Right lobe of liver (tissue), 6 donors: Measurements from ENCODE around the gene PRKD2. TPM values are rescaled to one million over a fixed set of nuclear protein-coding genes. Genes with fewer than 3 reads are reported as not detected.
"Not testable (repeated sequence)": the region's sequence is repeated elsewhere in the genome, so short reads cannot be mapped to it uniquely, and the experiment has no call there.

Experiments used
- ATAC-seq, 4 donors: fragments of 200-7000 bp; cut with Tn5 transposase; one replicate each; pipeline ENCODE4 v1.9.1; 2020; ENCODE audit warnings: mild to moderate bottlenecking in 4 of 4, moderate library complexity in 4 of 4
- DNase-seq, 3 donors: peaks; one replicate each; pipeline ENCODE4 v3.0.0-alpha.2; 2020
- H3K27ac ChIP-seq, 3 donors: fragments of 200-600 bp; one replicate each; pipeline ENCODE4 v1.8.0; 2022
- H3K27me3 ChIP-seq, 2 donors: fragments of 200-600 bp; one replicate each; pipeline ENCODE4 v1.8.0; 2022
- H3K36me3 ChIP-seq, 4 donors: fragments of 200-600 bp; sonication (generic) in 1 of 4; one replicate each; pipeline versions ENCODE4 v1.5.1 to v1.8.0; 2017 to 2022; ENCODE audit warnings: control low read depth in 1 of 4
- H3K4me1 ChIP-seq, 4 donors: fragments of 200-600 bp; sonication (generic) in 1 of 4; one replicate each; pipeline versions ENCODE4 v1.5.1 to v1.8.0; 2017 to 2022; ENCODE audit warnings: control low read depth in 1 of 4
- H3K4me3 ChIP-seq, 3 donors: fragments of 200-600 bp; one replicate each; pipeline ENCODE4 v1.8.0; 2022
- H3K9me3 ChIP-seq, 4 donors: fragments of 200-600 bp; sonication (generic) in 1 of 4; one replicate each; pipeline versions ENCODE4 v1.5.1 to v1.8.0; 2017 to 2022; ENCODE audit warnings: control low read depth in 1 of 4
- POLR2A ChIP-seq: fragments of 450-650 bp; IDR thresholded peaks from one replicate; pipeline ENCODE4 v1.6.1; 2017; ENCODE audit warnings: antibody characterized with exemption, mild to moderate bottlenecking
- WGBS: methylation state at CpG from one replicate; pipeline ENCODE4 v1.1.6; 2018; ENCODE audit warnings: low coverage, low lambda C conversion rate; ENCODE audit not compliant: insufficient coverage; ENCODE audit errors: missing lambda C conversion rate; 5-methylcytosine and 5-hydroxymethylcytosine counted together
- intact Hi-C, 2 donors: fragments of 100-400 bp; cut with DNase I; formaldehyde crosslinking; loops; one replicate each; pipeline versions ENCODE4 v1.11.2 to v1.14.1; 2022
- total RNA-seq, 6 experiments: library from RNA; depleted of rRNA in 2 of 6; stranded (reverse); fragments of >200 nt in 2 of 6; fragmentation: NEBNext Ultra II Directional in 3 of 6; extraction: Animal tissue kit (Norgen Biotek cat#: 25700) in 3 of 6; gene quantifications; one replicate each; pipeline versions ENCODE4 v1.1.0 to v1.2.4, GENCODE V29; 2016 to 2023
- TF ChIP-seq, protein P1 (sequence below), 4 donors: fragments of 200-600 bp in 3 of 4; fragments of 450-650 bp in 1 of 4; IDR thresholded peaks; one replicate each; pipeline versions ENCODE4 v1.5.1 to v1.8.0; 2016 to 2022; ENCODE audit warnings: antibody characterized with exemption in 4 of 4, mild to moderate bottlenecking in 2 of 4
- donor health status: DM: no; HTN: yes; CAD: no.
- donor health status: DM: no; HTN: no; CAD: no.
- donor health status: DM: no; HTN: no; CAD: no.
- donor health status: DM: no; HTN: yes; CAD: no.
- donor health status: DM: no; HTN: yes; CAD: no.

The PRKD2 gene
- total RNA-seq, 6 experiments from 2014 or later: 15.1 to 20.2 (median 16.9) TPM

DNA sequence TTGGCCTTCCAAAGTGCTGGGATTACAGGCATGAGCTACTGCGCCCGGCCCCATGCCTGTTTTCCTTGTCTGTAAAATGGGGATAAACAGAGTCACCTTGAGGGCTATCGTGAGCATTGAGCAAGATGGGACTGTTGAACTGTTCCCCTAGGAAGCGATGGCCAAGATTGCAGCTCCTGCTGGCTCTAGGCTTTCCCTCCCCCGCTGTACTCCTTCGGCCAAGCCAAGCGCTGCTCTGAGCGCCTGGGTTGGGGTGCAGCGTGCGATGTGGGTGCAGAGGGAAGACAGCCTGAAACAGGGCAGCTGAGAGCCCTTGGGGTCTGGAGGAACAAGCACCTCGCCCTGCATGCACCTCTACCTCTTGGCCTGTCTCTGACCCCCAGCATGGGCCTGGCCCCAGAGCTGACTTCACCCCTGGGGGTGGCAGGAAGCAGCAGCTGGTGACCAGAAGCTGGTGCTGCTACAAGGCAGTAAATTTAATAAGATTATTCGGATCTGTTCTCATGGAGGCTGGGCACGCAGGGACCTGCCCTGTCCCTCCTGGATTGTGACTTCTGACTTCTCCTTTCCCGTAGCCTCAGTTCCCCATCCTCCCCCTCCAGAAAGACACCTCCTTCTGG is 86.2 kb downstream of the PRKD2 start:
- H3K4me1 ChIP-seq: no peaks in the 10 kb centered on the region
- ATAC-seq (no peak), DNase-seq (no peak)
- intact Hi-C loops: no loop called here
- no peaks in the 10 kb centered on the region for H3K36me3 ChIP-seq
- no peak overlapping the region for H3K4me3 ChIP-seq
- 77% methylated on average over 7 of the region's 14 CpGs for WGBS
- no peak for TF ChIP-seq POLR2A
- TF ChIP-seq, protein P1, sequence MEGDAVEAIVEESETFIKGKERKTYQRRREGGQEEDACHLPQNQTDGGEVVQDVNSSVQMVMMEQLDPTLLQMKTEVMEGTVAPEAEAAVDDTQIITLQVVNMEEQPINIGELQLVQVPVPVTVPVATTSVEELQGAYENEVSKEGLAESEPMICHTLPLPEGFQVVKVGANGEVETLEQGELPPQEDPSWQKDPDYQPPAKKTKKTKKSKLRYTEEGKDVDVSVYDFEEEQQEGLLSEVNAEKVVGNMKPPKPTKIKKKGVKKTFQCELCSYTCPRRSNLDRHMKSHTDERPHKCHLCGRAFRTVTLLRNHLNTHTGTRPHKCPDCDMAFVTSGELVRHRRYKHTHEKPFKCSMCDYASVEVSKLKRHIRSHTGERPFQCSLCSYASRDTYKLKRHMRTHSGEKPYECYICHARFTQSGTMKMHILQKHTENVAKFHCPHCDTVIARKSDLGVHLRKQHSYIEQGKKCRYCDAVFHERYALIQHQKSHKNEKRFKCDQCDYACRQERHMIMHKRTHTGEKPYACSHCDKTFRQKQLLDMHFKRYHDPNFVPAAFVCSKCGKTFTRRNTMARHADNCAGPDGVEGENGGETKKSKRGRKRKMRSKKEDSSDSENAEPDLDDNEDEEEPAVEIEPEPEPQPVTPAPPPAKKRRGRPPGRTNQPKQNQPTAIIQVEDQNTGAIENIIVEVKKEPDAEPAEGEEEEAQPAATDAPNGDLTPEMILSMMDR (IDR thresholded peaks at IDR 0.05): no peak
- H3K9me3 ChIP-seq: no peaks in the 10 kb centered on the region
- H3K27ac ChIP-seq: no peak overlapping the region
- H3K27me3 ChIP-seq: no peaks in the 10 kb centered on the region

DNA sequence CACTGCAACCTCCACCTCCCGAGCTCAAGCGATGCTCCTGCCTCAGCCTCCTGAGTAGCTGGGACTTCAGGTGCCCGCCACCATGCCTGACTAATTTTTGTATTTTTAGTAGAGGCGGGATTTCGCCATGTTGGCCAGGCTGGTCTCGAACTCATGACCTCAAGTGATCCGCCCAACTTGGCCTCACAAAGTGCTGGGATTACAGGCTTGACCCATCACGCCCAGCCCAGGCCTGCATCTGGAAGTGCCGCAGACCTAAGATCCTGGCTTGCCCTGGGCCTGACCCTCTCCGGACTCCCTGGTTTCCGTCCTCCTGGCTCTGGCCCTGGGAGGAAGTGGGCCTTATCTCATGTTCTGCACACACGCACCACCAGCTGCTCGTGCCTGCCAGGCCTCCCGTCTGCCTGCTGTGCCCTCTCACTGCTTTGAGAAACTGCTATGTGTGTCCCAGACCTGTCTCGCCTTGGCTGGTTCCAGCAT is 87.3 kb downstream of the PRKD2 start:
- ATAC-seq (peak; percentile 36 to 64 (median 46)), DNase-seq (peak in 1 of 3 donors; percentile 37)
- H3K9me3 ChIP-seq: no peaks in the 10 kb centered on the region
- TF ChIP-seq, protein P1 (IDR thresholded peaks at IDR 0.05): no peak
- TF ChIP-seq POLR2A: no peak
- no peaks in the 10 kb centered on the region for H3K4me1 ChIP-seq
- 65% methylated on average over 11 of the region's 15 CpGs for WGBS
- H3K4me3 ChIP-seq: no peak overlapping the region
- H3K36me3 ChIP-seq: no peaks in the 10 kb centered on the region
- intact Hi-C loops: no loop called here
- H3K27ac ChIP-seq: peak overlapping the region in 1 of 3 donors; percentile 38
- no peaks in the 10 kb centered on the region for H3K27me3 ChIP-seq

DNA sequence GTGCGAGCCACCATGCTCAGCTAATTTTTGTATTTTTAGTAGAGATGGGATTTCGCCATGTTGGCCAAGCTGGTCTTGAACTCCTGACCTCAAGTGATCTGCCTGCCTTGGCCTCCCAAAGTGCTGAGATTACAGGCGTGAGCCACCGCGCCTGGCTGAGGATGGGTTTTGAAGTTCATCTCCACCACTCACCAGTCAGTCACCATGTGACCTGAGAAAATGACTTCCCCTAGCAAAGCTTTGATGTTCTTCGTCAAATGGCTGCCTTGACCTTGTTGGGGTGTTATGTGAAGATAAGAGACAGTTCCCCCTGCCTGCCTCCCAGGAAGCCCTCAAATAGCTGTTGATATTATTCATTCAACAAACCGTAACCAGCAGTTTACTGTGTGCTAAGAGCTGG is 87.9 kb downstream of the PRKD2 start:
- H3K36me3 ChIP-seq, ATAC-seq, H3K27ac ChIP-seq, DNase-seq, H3K4me3 ChIP-seq, H3K4me1 ChIP-seq, intact Hi-C loops, H3K9me3 ChIP-seq, H3K27me3 ChIP-seq: not testable (repeated sequence)
- WGBS: no CpG with 5 or more reads among the region's 7 CpGs

DNA sequence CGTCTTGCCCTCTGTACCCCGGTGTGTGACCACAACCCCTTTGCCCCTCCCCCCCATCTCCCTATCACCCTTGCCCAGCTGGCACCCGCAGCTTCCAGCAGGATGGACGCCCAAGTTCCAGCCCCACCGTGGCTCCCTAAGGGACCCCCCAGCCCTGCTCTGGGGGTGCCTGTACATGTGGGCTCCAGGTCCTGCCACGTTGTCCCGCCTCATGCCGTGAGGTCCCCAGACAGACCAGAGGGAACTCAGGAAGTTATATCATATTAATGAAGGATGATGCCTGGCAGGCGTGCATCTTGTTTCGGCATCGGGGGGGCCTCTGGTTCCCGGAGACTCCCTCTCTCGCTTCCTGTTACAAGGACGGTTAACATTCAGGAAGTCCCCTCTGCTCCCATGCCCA is 90.5 kb downstream of the PRKD2 start:
- intact Hi-C loops: no loop called here
- WGBS: 37% methylated on average over 2 of the region's 14 CpGs
- Histone ChIP-seq H3K9me3 (no peaks in the 10 kb centered on the region), H3K4me3 (no peak overlapping the region), H3K4me1 (no peaks in the 10 kb centered on the region), H3K36me3 (no peaks in the 10 kb centered on the region), H3K27me3 (no peaks in the 10 kb centered on the region), H3K27ac (peak overlapping the region in 2 of 3 donors; percentile 40 to 70)
- peak in 1 of 4 donors; percentile 28 for ATAC-seq
- no peak for TF ChIP-seq POLR2A
- TF ChIP-seq, protein P1 (IDR thresholded peaks at IDR 0.05): no peak
- DNase-seq: no peak

DNA sequence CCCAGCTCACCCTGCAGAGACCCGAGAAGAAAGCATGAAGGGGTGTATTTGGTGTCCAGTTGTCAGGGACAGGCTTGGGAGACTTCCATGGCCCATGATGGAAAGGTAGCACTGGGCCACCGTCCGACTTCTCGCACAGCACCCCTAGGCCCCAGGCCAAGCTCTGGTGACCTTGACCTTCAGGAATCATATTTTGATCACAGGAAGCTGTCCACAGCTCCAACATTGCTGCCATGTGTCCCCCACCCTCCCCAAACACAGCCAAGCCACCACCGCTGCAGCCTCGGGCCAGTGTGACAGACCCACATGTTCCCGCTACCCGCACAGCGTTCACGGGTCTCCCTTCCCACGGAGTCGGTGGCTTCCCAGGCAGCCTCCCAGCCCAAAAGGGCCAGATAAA is 91.2 kb downstream of the PRKD2 start:
- ATAC-seq: no peak
- no peak for DNase-seq

More for the DNA sequence above, 91.2 kb downstream of the PRKD2 start:
- TF ChIP-seq, protein P1 (IDR thresholded peaks at IDR 0.05): no peak
- TF ChIP-seq POLR2A: no peak
- Histone ChIP-seq H3K27ac (peak overlapping the region; percentile 15 to 70 (median 40)), H3K4me3 (no peak overlapping the region), H3K4me1 (no peaks in the 10 kb centered on the region), H3K27me3 (no peaks in the 10 kb centered on the region), H3K9me3 (no peaks in the 10 kb centered on the region), H3K36me3 (no peaks in the 10 kb centered on the region)
- intact Hi-C loops: no loop called here
- WGBS: 55% methylated on average over 4 of the region's 12 CpGs
